ENCODE data around the gene TRIM24.

The TRIM24 gene

GRCh38 chr7:138584283-138584682, 124.2 kb downstream of the TRIM24 start:
- no peak for DNase-seq

GRCh38 chr7:138584696-138585095, 124.6 kb downstream of the TRIM24 start:
- no peak for DNase-seq

- DNase-seq, result no peak
These were observed 125.4 kb downstream of the TRIM24 start for GRCh38 chr7:138585283-138585993.

GRCh38 chr7:138587485-138587884, 127.4 kb downstream of the TRIM24 start:
- no peak for DNase-seq

GRCh38 chr7:138588986-138589385, 128.9 kb downstream of the TRIM24 start:
- no peak for DNase-seq

- no peak for DNase-seq
These were observed 130.1 kb downstream of the TRIM24 start for GRCh38 chr7:138590154-138590553.

- no peak for DNase-seq
These were observed 135.4 kb downstream of the TRIM24 start for GRCh38 chr7:138595454-138595853.

- DNase-seq, result no peak
These were observed 142.4 kb downstream of the TRIM24 start for GRCh38 chr7:138602451-138602850.

GRCh38 chr7:138603549-138604318, 143.7 kb downstream of the TRIM24 start:
- DNase-seq, result no peak

GRCh38 chr7:138606236-138606635, 146.2 kb downstream of the TRIM24 start:
- no peak for DNase-seq

- no peak for DNase-seq
These were observed 147.4 kb downstream of the TRIM24 start for GRCh38 chr7:138607216-138608126.

GRCh38 chr7:138608275-138608674, 148.2 kb downstream of the TRIM24 start:
- no peak for DNase-seq

- DNase-seq, result no peak
These were observed 150.7 kb downstream of the TRIM24 start for GRCh38 chr7:138610671-138611170.

GRCh38 chr7:138613630-138614029, 153.6 kb downstream of the TRIM24 start:
- DNase-seq, result no peak

GRCh38 chr7:138616085-138616484, 156.0 kb downstream of the TRIM24 start:
- DNase-seq, result no peak

GRCh38 chr7:138618506-138618905, 158.4 kb downstream of the TRIM24 start:
- no peak for DNase-seq

GRCh38 chr7:138618933-138619332, 158.9 kb downstream of the TRIM24 start:
- DNase-seq, result no peak

- no peak for DNase-seq
These were observed 162.8 kb downstream of the TRIM24 start for GRCh38 chr7:138622841-138623240.

GRCh38 chr7:138625084-138625848, 165.2 kb downstream of the TRIM24 start:
- no peak for DNase-seq

GRCh38 chr7:138625849-138626230, 165.8 kb downstream of the TRIM24 start:
- DNase-seq, result no peak

- DNase-seq, result no peak
These were observed 166.8 kb downstream of the TRIM24 start for GRCh38 chr7:138626846-138627245.

GRCh38 chr7:138627361-138627760, 167.3 kb downstream of the TRIM24 start:
- no peak for DNase-seq
